Measurements from ENCODE around the gene ADGRE3.
"Not testable (repeated sequence)": the region's sequence is repeated elsewhere in the genome, so short reads cannot be mapped to it uniquely, and the experiment has no call there.

ADGRE3 gene

DNA sequence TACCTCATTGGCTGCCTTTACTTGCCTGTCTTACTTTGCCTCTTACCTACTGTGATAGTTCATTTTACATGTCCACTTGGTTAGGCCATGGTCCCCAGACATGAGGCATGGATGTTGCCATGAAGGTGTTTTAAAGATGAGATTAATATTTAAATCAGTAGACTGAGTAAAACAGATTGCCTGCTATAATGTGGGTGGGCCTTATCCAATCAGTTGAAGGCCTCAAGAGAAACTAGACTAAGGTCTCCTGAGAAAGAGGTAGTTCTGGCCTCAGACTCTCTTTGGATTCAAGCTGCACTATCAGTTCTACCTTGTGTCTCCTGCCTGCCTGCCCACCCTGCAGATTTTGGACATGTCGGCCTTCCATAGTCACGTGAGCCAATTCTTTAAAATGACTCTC, 26.1 kb downstream of the ADGRE3 start:
- H3K36me3 ChIP-seq (ENCODE audit: low read depth) = no peaks in the 10 kb centered on the region
- TF ChIP-seq, protein P1, sequence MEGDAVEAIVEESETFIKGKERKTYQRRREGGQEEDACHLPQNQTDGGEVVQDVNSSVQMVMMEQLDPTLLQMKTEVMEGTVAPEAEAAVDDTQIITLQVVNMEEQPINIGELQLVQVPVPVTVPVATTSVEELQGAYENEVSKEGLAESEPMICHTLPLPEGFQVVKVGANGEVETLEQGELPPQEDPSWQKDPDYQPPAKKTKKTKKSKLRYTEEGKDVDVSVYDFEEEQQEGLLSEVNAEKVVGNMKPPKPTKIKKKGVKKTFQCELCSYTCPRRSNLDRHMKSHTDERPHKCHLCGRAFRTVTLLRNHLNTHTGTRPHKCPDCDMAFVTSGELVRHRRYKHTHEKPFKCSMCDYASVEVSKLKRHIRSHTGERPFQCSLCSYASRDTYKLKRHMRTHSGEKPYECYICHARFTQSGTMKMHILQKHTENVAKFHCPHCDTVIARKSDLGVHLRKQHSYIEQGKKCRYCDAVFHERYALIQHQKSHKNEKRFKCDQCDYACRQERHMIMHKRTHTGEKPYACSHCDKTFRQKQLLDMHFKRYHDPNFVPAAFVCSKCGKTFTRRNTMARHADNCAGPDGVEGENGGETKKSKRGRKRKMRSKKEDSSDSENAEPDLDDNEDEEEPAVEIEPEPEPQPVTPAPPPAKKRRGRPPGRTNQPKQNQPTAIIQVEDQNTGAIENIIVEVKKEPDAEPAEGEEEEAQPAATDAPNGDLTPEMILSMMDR (IDR thresholded peaks at IDR 0.05; ENCODE audit: poor library complexity, severe bottlenecking) = no peak
- H3K9me3 ChIP-seq (ENCODE audit: severe bottlenecking) = no peaks in the 10 kb centered on the region
- H3K27me3 ChIP-seq (ENCODE audit: insufficient read depth, poor library complexity, severe bottlenecking) = no peaks in the 10 kb centered on the region
- ATAC-seq (ENCODE audit: low read depth) (no peak), DNase-seq (ENCODE audit: low spot score) (no peak)
- no peak overlapping the region for H3K27ac ChIP-seq (ENCODE audit: poor library complexity, severe bottlenecking)
- no peak overlapping the region for H3K4me3 ChIP-seq (ENCODE audit: severe bottlenecking)
- H3K4me1 ChIP-seq (ENCODE audit: insufficient read depth, poor library complexity, severe bottlenecking) = no peaks in the 10 kb centered on the region

DNA sequence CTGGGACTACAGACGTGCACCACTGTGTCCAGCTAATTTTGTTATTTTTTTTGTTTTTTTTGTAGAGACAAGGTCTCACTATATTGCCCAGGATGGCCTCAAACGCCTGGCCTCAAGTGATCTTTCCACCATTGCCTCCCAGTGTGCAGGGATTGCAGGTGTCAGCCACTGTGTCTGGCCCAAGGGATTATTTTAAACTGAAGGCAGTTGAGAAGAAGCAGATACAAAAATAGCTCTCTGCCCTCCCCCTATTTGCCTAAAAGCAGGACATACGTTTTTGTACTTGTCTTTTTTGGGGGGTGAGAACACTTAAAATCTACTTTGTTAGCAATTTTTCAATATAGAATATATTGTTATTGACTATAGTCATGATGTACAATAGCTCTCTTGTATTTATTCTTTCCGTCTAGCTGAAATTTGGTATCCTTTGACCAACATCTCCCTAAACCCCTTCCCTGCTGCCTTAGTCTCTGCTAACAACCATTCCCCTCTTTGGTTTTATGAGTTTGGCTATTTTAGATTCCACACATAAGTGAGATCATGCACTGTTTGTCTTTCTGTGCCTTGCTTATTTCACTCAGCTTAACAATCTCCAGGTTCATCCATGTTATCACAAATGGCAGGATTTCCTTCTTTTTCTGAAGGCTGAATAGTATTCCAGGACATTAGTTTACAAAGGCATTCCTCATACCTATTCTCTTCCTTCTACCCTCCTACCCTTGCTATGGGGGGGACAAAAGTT, 34.9 kb downstream of the ADGRE3 start:
- no peaks in the 10 kb centered on the region for H3K9me3 ChIP-seq (ENCODE audit: severe bottlenecking)
- no peak overlapping the region for H3K4me3 ChIP-seq (ENCODE audit: severe bottlenecking)

DNA sequence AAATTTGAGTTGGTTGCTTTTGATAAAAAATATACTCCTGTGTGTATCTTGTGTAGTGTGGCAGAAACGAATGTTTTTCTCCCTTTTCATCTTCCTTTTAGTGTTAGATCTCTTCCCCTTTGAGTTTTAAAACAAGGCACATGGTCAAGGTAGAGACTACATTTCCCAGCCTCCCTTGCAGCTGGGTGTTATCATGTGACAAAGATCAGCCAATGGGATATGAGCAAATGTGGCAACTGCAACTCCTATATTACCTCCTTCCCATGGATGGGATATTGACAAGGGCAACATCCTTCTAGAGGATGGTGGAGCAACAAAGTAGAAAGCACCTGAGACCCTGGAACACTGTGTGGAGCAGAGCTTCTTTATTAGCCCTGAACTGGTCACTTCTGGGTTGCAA, 42.4 kb downstream of the ADGRE3 start:
- Histone ChIP-seq H3K36me3 (ENCODE audit: low read depth) (no peaks in the 10 kb centered on the region), H3K9me3 (ENCODE audit: severe bottlenecking) (no peaks in the 10 kb centered on the region), H3K27me3 (ENCODE audit: insufficient read depth, poor library complexity, severe bottlenecking) (no peaks in the 10 kb centered on the region), H3K27ac (ENCODE audit: poor library complexity, severe bottlenecking) (no peak overlapping the region), H3K4me3 (ENCODE audit: severe bottlenecking) (no peak overlapping the region), H3K4me1 (ENCODE audit: insufficient read depth, poor library complexity, severe bottlenecking) (no peaks in the 10 kb centered on the region)
- TF ChIP-seq, protein P1 (IDR thresholded peaks at IDR 0.05; ENCODE audit: poor library complexity, severe bottlenecking) = no peak
- DNase-seq (ENCODE audit: low spot score) = no peak
- ATAC-seq (ENCODE audit: low read depth) = no peak

More for the DNA sequence above, 34.9 kb downstream of the ADGRE3 start:
- H3K4me1 ChIP-seq (ENCODE audit: insufficient read depth, poor library complexity, severe bottlenecking) = no peaks in the 10 kb centered on the region
- TF ChIP-seq, protein P1 (IDR thresholded peaks at IDR 0.05; ENCODE audit: poor library complexity, severe bottlenecking) = no peak
- ATAC-seq (ENCODE audit: low read depth) (no peak), DNase-seq (ENCODE audit: low spot score) (no peak)
- no peaks in the 10 kb centered on the region for H3K36me3 ChIP-seq (ENCODE audit: low read depth)
- no peak overlapping the region for H3K27ac ChIP-seq (ENCODE audit: poor library complexity, severe bottlenecking)
- H3K27me3 ChIP-seq (ENCODE audit: insufficient read depth, poor library complexity, severe bottlenecking) = no peaks in the 10 kb centered on the region

DNA sequence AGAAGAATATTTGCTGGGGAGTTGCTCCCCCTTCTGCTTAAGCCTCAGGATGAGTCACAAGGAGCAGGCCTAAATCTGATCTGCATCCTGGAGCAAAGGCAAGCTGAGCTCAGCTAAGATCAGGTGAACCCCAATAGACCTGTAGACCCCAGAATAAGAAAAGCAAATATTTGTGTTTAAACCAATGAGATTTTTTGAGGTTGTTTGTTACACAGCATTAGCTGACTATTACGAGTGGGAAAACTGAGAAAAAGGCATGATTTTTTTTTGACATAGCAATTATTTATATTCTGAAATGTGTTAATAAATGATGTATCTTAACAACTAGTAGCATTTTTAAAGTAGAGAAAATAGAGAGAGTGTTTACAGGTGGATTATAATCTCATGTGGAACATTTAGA, 45.1 kb downstream of the ADGRE3 start:
- DNase-seq (ENCODE audit: low spot score) = no peak
- Histone ChIP-seq H3K4me1 (ENCODE audit: insufficient read depth, poor library complexity, severe bottlenecking) (no peaks in the 10 kb centered on the region), H3K36me3 (ENCODE audit: low read depth) (no peaks in the 10 kb centered on the region), H3K9me3 (ENCODE audit: severe bottlenecking) (no peaks in the 10 kb centered on the region), H3K27ac (ENCODE audit: poor library complexity, severe bottlenecking) (no peak overlapping the region), H3K27me3 (ENCODE audit: insufficient read depth, poor library complexity, severe bottlenecking) (no peaks in the 10 kb centered on the region), H3K4me3 (ENCODE audit: severe bottlenecking) (no peak overlapping the region)
- no peak for ATAC-seq (ENCODE audit: low read depth)
- TF ChIP-seq, protein P1 (IDR thresholded peaks at IDR 0.05; ENCODE audit: poor library complexity, severe bottlenecking) = no peak

DNA sequence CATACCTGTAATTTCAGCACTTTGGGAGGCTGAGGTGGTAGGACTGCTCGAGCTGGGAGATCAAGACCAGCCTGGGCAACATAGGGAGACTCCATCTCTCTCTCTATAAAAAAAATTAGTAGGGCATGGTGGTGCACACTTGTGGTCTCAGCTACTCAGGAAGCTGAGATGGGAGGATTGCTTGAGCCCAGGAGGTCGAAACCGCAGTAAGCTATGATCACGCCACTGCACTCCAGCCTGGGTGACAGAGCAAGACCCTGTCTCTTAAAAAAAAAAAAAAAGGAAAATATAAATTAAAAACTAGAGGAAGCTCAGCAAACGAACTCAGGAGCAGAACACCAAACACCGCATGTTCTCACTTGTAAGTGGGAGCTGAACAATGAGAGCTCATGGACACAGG, 50.2 kb downstream of the ADGRE3 start:
- ATAC-seq (ENCODE audit: low read depth); H3K4me3 ChIP-seq (ENCODE audit: severe bottlenecking); H3K4me1 ChIP-seq (ENCODE audit: insufficient read depth, poor library complexity, severe bottlenecking); H3K27ac ChIP-seq (ENCODE audit: poor library complexity, severe bottlenecking); DNase-seq (ENCODE audit: low spot score); H3K36me3 ChIP-seq (ENCODE audit: low read depth); H3K27me3 ChIP-seq (ENCODE audit: insufficient read depth, poor library complexity, severe bottlenecking); H3K9me3 ChIP-seq (ENCODE audit: severe bottlenecking): not testable (repeated sequence)

Data from RWPE2 (cell line).